Psoas muscle (tissue), 8 donors: Measurements from ENCODE around the gene RBM23. TPM values are rescaled to one million over a fixed set of nuclear protein-coding genes. Genes with fewer than 3 reads are reported as not detected.

Experiments
- ATAC-seq, 4 donors: fragments of 200-7000 bp; cut with Tn5 transposase; one replicate each; pipeline ENCODE4 v1.9.1; 2020; ENCODE audit warnings: moderate library complexity in 3 of 4, mild to moderate bottlenecking in 2 of 4
- DNase-seq, 2 donors: peaks; one replicate each; pipeline ENCODE4 v3.0.0-alpha.2; 2020
- H3K27ac ChIP-seq: fragments of 200-600 bp; one replicate; pipeline ENCODE4 v1.8.0; 2022
- H3K27me3 ChIP-seq, 3 donors: fragments of 200-600 bp in 1 of 3; one replicate each; pipeline versions ENCODE4 v1.6.1 to v1.8.0; 2013 to 2022; ENCODE audit warnings: low read length in 2 of 3, mild to moderate bottlenecking in 2 of 3, moderate library complexity in 1 of 3; ENCODE audit not compliant: insufficient read depth in 3 of 3
- H3K36me3 ChIP-seq, 2 donors: fragments of 200-600 bp in 1 of 2; one replicate each; pipeline versions ENCODE4 v1.6.1 to v1.8.0; 2013 to 2022; ENCODE audit warnings: low read depth in 1 of 2, mild to moderate bottlenecking in 1 of 2, moderate library complexity in 1 of 2; ENCODE audit not compliant: insufficient read depth in 1 of 2
- H3K4me1 ChIP-seq: fragments of 200-600 bp; one replicate; pipeline ENCODE4 v1.8.0; 2022
- H3K4me3 ChIP-seq: fragments of 200-600 bp; one replicate; pipeline ENCODE4 v1.8.0; 2022; ENCODE audit warnings: mild to moderate bottlenecking
- H3K9me3 ChIP-seq: fragments of 200-600 bp; one replicate; pipeline ENCODE4 v1.8.0; 2022
- WGBS, 3 donors: extraction: QIAGEN DNeasy Blood & Tissue Kit; methylation state at CpG; one replicate each; pipeline versions ENCODE4 v1.1.6 to v1.1.7; 2013; 5-methylcytosine and 5-hydroxymethylcytosine counted together
- intact Hi-C, 2 donors: fragments of 100-400 bp; cut with DNase I; formaldehyde crosslinking; loops; one replicate each; pipeline versions ENCODE4 v1.11.0 to v1.14.2; 2022
- polyA plus RNA-seq, 3 donors: library from polyadenylated mRNA; stranded (reverse); fragments of 200-250 nt; gene quantifications; one replicate each; pipeline ENCODE4 v1.2.3, GENCODE V29; 2013
- total RNA-seq, 4 donors: library from RNA; stranded (reverse); fragmentation: NEBNext Ultra II Directional in 2 of 4; extraction: Animal tissue kit (Norgen Biotek cat#: 25700) in 2 of 4; gene quantifications; one replicate each; pipeline versions ENCODE4 v1.2.1 to v1.2.4, GENCODE V29; 2021 to 2023
- TF ChIP-seq, protein P1 (sequence below): fragments of 200-600 bp; IDR thresholded peaks from one replicate; pipeline ENCODE4 v1.8.0; 2022; ENCODE audit warnings: antibody characterized with exemption
- donor health status: healthy with polysubstance abuse.
- donor health status: DM: no; HTN: no; CAD: no; lungs with moderate emphysema.
- donor health status: Bipolar disorder and iron deficiency.
- donor health status: healthy.
- donor health status: DM: yes; HTN: yes; CAD: no.
- donor health status: DM: no; HTN: no; CAD: no.
- donor health status: DM: no; HTN: no; CAD: no.
- donor health status: DM: yes; HTN: yes; CAD: no.

The RBM23 gene
- total and polyA plus RNA-seq, 7 donors: 18.4 to 42.1 (median 26.7) TPM

DNA sequence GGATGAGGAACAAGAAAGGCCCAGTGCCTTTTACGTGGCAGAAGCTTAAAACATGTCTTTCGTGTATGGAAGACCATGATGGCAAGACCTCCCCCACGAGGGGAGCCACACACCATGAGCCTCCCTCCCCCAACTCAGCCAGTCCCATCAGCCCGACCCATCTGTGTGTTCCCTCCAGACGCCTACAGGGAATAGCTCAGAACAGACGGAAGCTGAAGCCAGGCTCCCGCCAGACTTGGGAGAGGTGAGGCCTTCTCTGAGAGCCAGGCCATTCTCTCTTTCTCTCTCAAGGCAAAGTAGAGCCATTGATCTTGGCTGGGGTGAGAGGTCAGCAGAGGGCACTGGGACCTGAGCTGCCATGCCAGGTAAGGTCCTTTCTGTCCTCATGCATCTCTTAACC lies 26.5 kb downstream of the RBM23 start:
- H3K27ac ChIP-seq: no peak overlapping the region
- intact Hi-C loops: no loop called here
- no peak for DNase-seq
- 75 to 84% (median 80%) methylated on average over 7 of the region's 7 CpGs for WGBS, 3 donors
- H3K4me3 ChIP-seq: no peak overlapping the region
- ATAC-seq: no peak
- H3K27me3 ChIP-seq: peaks cover 0 to 6% (median 0%) of the 10 kb centered on the region in 3 donors
- H3K9me3 ChIP-seq: no peaks in the 10 kb centered on the region
- H3K36me3 ChIP-seq: no peaks in the 10 kb centered on the region
- TF ChIP-seq, protein P1, sequence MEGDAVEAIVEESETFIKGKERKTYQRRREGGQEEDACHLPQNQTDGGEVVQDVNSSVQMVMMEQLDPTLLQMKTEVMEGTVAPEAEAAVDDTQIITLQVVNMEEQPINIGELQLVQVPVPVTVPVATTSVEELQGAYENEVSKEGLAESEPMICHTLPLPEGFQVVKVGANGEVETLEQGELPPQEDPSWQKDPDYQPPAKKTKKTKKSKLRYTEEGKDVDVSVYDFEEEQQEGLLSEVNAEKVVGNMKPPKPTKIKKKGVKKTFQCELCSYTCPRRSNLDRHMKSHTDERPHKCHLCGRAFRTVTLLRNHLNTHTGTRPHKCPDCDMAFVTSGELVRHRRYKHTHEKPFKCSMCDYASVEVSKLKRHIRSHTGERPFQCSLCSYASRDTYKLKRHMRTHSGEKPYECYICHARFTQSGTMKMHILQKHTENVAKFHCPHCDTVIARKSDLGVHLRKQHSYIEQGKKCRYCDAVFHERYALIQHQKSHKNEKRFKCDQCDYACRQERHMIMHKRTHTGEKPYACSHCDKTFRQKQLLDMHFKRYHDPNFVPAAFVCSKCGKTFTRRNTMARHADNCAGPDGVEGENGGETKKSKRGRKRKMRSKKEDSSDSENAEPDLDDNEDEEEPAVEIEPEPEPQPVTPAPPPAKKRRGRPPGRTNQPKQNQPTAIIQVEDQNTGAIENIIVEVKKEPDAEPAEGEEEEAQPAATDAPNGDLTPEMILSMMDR: no peak
- no peaks in the 10 kb centered on the region for H3K4me1 ChIP-seq

DNA sequence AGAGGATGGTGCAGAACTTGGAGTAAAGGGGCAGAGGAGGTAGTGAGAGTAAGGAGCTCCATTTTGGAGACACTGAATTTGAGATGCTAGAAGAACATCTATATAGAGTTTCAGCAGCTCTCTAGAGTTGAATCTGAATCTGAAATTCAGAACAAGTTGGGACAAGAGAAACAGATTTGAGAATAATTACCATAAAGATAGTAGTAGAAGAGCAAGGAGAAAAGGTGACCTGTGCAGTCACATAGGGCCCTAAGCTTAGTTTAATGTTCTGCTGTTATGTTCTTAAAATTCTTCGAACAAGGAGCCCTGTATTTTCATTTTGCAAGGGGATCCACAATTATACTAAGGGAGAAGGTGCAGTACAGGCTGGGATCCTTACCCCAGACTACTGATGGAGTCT lies 28.5 kb downstream of the RBM23 start:
- Histone ChIP-seq H3K36me3 (no peaks in the 10 kb centered on the region), H3K4me1 (no peaks in the 10 kb centered on the region), H3K9me3 (no peaks in the 10 kb centered on the region), H3K27ac (no peak overlapping the region), H3K4me3 (no peak overlapping the region), H3K27me3 (peaks cover 0 to 18% (median 0%) of the 10 kb centered on the region in 3 donors)
- no peak for ATAC-seq
- no peak for DNase-seq
- intact Hi-C loops: no loop called here
- 80 to 89% (median 87%) methylated on average over 1 of the region's 1 CpG for whole genome bisulfite sequencing, 3 donors
- TF ChIP-seq, protein P1: no peak

DNA sequence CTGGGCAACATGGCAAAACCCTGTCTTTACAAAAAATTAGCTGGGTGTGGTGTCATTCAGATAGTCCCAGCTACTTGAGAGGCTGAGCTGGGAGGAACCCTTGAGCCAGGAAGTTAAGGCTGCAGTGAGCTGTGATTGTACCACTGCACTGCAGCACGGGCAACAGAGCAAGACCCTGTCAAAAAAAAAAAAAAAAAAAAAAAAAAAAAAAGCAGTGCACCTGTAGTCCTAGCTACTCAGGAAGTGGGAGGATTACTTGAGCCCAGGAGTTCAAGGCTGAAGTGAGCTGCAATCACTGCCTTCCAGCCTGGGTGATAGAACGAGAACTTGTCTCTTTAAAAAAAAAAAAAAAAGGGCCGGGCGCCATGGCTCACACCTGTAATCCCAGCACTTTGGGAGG lies 30.3 kb downstream of the RBM23 start:
- H3K4me1 ChIP-seq: no peaks in the 10 kb centered on the region
- no peak overlapping the region for H3K4me3 ChIP-seq
- peaks cover 0 to 21% (median 0%) of the 10 kb centered on the region in 3 donors for H3K27me3 ChIP-seq
- intact Hi-C loops: no loop called here
- DNase-seq: no peak
- no peak for ATAC-seq
- TF ChIP-seq, protein P1: no peak
- no peaks in the 10 kb centered on the region for H3K9me3 ChIP-seq
- H3K27ac ChIP-seq: no peak overlapping the region
- 83 to 89% (median 84%) methylated on average over 4 of the region's 4 CpGs for WGBS, 3 donors
- H3K36me3 ChIP-seq: no peaks in the 10 kb centered on the region

DNA sequence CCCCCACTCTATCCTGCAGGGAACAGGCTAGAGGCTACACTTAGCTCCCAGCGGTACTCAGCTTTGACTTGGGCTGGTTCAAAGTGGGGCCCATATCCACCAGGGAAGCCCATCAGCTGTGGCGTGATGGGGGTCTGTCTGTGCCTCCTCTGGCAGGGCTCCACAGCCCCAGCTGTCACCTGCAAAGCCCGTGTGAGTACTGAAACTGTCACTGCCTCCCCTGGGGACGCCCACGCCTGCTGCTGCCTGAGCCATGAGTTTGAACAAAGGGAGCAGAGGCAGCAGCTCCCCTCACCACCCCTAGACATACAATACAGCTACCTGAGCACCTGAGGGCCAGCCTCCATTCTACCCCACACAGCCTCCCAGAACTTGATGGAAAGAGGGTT lies 31.0 kb downstream of the RBM23 start:
- ATAC-seq: no peak
- intact Hi-C loops: no loop called here
- no peaks in the 10 kb centered on the region for H3K36me3 ChIP-seq
- TF ChIP-seq, protein P1: no peak
- H3K4me3 ChIP-seq: no peak overlapping the region
- H3K9me3 ChIP-seq: no peaks in the 10 kb centered on the region
- no peaks in the 10 kb centered on the region for H3K4me1 ChIP-seq
- H3K27ac ChIP-seq: no peak overlapping the region
- DNase-seq: no peak
- 73 to 77% (median 73%) methylated on average over 5 of the region's 5 CpGs for WGBS, 3 donors
- peaks cover 0 to 26% (median 0%) of the 10 kb centered on the region in 3 donors for H3K27me3 ChIP-seq

DNA sequence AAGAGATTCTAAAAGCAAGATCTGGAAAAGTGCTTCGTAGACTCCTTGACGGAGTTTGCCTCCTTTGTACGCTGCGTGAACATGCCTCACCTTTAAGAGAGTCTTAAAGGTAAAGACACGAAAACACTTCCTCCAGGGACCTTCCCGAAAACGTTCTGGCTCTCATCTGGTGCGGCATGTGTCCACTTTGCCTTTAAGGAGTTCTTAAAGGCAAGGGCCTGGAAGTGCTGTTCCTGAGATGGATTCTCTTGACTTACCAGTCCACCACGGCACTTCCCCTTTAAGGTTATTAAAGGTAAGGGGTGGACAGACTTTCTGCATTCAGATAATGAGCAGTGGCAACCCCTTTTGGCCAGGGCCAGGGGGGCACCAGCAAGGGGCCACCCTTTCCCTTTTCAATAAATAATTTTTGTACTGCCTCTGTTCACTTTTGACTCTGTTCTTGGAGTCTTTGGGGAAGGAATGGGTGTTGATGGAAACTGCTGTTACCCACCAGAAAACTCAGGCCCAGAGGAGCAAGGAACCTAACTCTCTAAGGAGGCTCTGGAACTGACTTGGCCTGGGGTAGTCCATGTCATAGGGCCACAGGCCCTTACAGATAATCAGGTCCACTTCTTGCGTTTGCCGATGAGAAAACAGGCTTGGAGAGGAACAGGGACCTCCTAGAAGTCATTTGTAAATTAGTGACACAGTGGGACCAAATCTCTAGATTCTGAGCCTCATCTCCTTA lies 31.5 kb downstream of the RBM23 start:
- TF ChIP-seq, protein P1: no peak
- H3K27ac ChIP-seq: no peak overlapping the region
- no peaks in the 10 kb centered on the region for H3K36me3 ChIP-seq
- peak overlapping the region; percentile 65 for H3K4me3 ChIP-seq
- 33 to 42% (median 37%) methylated on average over 11 of the region's 11 CpGs for WGBS, 3 donors
- ATAC-seq: peak in 2 of 4 donors; percentile 13 to 18
- intact Hi-C loops: no loop called here
- H3K9me3 ChIP-seq: no peaks in the 10 kb centered on the region
- DNase-seq: no peak
- no peaks in the 10 kb centered on the region for H3K4me1 ChIP-seq
- H3K27me3 ChIP-seq: peaks cover 0 to 26% (median 0%) of the 10 kb centered on the region in 3 donors
